GM10847 (cell line): ENCODE data around the gene GRP.

ENCODE experiments used
- POLR2A ChIP-seq: IDR thresholded peaks from 2 replicates; pipeline ENCODE4 v1.6.1; 2011; ENCODE audit not compliant: insufficient read length; ENCODE audit errors: extremely low read depth

Gene GRP

DNA sequence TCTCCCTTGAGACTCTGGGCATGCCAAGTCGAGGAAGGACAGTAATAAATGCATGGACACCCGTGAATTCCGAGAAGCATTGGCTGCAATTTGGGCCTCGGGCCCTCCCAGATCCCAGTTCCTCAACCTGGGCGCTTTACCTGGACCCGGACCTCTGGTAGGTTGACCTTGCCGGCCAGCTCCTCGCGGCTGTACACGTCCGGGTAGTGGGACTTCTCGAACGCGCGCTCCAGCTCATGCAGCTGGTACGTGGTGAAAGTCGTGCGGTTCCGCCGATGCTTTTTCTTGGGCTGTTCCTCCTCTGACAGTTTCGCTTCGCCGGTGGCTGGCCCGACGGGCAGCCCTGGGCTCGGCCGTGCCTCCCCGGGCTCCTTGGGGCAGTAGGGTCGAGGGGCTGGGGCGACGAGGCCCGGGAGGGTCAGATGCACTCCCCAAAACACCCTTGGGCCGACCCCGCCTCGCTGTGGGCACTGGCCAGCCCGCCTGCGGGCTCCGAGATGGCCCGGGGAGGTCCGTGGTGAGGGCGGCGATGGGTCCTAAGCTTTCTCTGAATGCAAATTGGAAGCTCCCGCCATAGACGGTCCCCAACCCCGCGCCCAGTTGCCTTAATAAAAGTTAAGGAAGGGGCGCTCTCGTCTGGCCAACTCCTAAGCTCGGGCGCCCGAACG is 52.4 kb downstream of the GRP start:
- TF ChIP-seq POLR2A = no peak

- no peak for TF ChIP-seq POLR2A
These were observed 53.2 kb downstream of the GRP start, which contains the start of gene RAX for GRCh38 chr18:59272891-59273758. TSS of gene RAX (minus strand) at chr18:59273454. CDS start at chr18:59273206, 248 bp downstream.

DNA sequence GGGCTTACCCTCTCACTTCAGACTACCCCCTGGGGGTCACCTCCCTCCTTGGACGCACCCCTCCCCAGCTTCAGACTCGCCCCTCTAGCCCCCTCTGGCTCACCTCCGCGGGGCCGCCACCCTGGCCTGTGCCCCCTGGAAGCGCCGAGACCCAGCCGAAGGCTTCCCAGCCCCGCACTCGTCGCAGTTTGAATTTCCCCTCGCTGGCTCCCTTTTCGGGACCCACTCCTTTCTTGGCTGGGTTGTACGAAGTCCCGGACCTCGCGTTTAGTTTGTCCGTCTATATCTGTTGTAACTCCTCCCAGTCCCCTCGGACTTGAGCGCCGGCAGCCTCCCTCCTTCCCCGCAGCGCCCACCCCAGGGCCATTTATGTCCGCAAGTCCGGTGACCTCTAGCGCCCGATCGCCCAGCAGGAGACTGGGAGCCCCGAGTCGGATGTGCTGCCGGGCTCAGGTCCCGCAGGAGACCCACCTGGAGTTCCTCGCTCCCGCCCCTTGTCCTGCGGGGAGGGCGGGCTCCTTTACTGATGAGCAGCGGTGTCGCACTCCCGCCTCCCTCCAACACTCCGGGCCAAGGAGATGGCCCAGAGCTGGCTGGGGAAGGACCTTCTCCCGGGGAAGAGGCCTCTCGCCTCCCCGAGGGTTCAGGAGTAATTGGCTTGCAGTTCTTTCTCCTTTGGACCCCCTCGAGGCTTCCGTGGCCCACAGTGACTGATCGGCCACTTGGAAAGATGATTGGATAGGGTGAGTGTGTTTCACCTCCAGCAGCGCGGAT is 54.0 kb downstream of the GRP start:
- TF ChIP-seq POLR2A = no peak

DNA sequence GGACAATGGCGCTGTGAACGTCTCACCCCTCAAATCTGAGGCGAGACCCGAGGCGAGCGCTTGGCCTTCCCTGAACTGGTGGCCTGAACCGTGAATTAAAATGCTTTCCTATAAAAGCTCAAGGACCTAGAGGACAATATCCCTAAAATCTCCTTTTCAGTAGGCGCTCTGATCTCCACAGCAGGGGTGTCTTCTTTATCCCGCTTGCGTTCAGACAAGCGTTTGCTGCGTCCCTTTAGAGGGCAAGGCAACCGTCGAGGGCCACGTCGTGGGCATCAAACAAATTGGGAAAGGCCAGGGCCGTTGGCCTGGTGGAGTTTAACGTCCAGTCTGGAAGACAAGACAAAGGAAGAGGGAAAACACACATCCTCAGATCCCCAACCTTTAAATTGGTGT is 54.6 kb downstream of the GRP start:
- TF ChIP-seq POLR2A = no peak

GRCh38 chr18:59275406-59275949 is 55.5 kb downstream of the GRP start:
- no peak for TF ChIP-seq POLR2A

GRCh38 chr18:59276047-59276446 is 56.1 kb downstream of the GRP start:
- no peak for TF ChIP-seq POLR2A

- no peak for TF ChIP-seq POLR2A
These were observed 58.8 kb downstream of the GRP start for GRCh38 chr18:59278793-59279192.

GRCh38 chr18:59279193-59279592 is 59.2 kb downstream of the GRP start:
- TF ChIP-seq POLR2A = no peak

- no peak for TF ChIP-seq POLR2A
These were observed 59.8 kb downstream of the GRP start for GRCh38 chr18:59279722-59280121.
